HEK293T (cell line): ENCODE data around the gene KRTAP4-3.

Experiments used
- ELF4 ChIP-seq: fragments of 450-650 bp; IDR thresholded peaks from 2 replicates; pipeline ENCODE4 v1.6.1; 2017; ENCODE audit warnings: antibody characterized with exemption
- LEF1 ChIP-seq: fragments of 450-650 bp; IDR thresholded peaks from 2 replicates; pipeline ENCODE4 v1.6.1; 2017; ENCODE audit warnings: mild to moderate bottlenecking, borderline replicate concordance
- NFRKB ChIP-seq: fragments of 450-650 bp; IDR thresholded peaks from 2 replicates; pipeline ENCODE4 v1.6.1; 2016; ENCODE audit warnings: mild to moderate bottlenecking, moderate library complexity
- PKNOX1 ChIP-seq: fragments of 450-650 bp; IDR thresholded peaks from 2 replicates; pipeline ENCODE4 v1.6.1; 2016
- SP1 ChIP-seq: fragments of 450-650 bp; IDR thresholded peaks from 2 replicates; pipeline ENCODE4 v1.6.1; 2017
- SUZ12 ChIP-seq: fragments of 450-650 bp; IDR thresholded peaks from 2 replicates; pipeline ENCODE4 v1.6.1; 2016; ENCODE audit warnings: mild to moderate bottlenecking

DNA sequence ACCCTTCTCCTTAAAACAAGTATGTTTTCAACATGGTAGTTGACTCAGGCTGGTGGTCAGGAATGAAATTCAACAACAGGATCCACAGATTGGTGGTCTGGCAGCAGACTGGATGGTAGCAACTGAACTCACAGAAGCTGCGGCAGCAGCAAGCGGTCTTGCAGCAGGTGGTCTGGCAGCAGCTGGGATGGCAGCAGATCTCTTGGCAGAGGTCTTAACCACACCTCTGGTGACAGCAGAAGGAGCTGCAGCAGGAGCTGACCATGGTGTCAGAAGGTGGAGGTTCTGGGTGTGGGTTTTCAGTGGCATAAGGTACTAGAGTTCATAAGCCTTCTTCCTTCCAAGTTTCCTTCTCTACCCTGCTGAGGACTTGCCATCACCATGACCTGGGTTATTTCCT lies 18.9 kb upstream of the KRTAP4-3 start:
- no peak for TF ChIP-seq SP1
- TF ChIP-seq SUZ12, result no peak
- no peak for TF ChIP-seq NFRKB
- no peak for TF ChIP-seq PKNOX1
- TF ChIP-seq LEF1, result no peak
- no peak for TF ChIP-seq ELF4
